Esophagus squamous epithelium (tissue), 4 donors: ENCODE results near the gene PFKL.

Experiments used
- CTCF ChIP-seq, 6 experiments: fragments of 450-650 bp in 4 of 6; fragments of 200-600 bp in 2 of 6; sonication (generic) in 2 of 6; IDR thresholded peaks; one replicate each; pipeline ENCODE4 v1.5.1; 2016 to 2019; ENCODE audit warnings: antibody characterized with exemption in 6 of 6, mild to moderate bottlenecking in 4 of 6, moderate library complexity in 4 of 6
- POLR2A ChIP-seq, 4 donors: fragments of 450-650 bp; IDR thresholded peaks; one replicate each; pipeline ENCODE4 v1.6.1; 2017; ENCODE audit warnings: antibody characterized with exemption in 4 of 4, mild to moderate bottlenecking in 4 of 4, moderate library complexity in 3 of 4

DNA sequence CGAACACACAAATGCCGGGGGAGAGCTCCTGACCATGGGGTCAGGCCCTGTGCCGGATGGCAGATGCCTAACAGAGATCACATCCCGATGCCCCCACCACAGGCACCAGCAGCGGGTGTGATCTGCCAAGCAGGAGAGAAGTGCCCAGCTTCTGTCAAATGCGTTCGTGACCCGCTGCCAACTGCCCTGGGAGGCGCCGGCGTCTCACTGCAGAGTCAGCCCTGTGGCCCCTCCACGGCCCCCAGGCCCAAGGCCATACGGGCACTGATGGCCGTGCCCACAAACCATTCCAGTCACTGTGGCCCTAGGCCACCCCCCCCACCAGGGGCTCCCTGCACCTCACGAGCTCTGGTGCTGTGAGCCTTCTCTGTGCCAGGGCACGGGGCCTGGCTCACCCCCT lies 31.4 kb downstream of the PFKL start:
- TF ChIP-seq POLR2A (IDR thresholded peaks at IDR 0.05), result no peak
- TF ChIP-seq CTCF (IDR thresholded peaks at IDR 0.05), result no peak
